GM12892 (cell line): ENCODE data around the gene TOMM40L. TPM values are rescaled to one million over a fixed set of nuclear protein-coding genes. Genes with fewer than 3 reads are reported as not detected.

Source experiments
- DNase-seq: peaks from one replicate; pipeline ENCODE4 v3.0.0; 2011; ENCODE audit not compliant: insufficient read length
- FAIRE-seq: peaks from 2 replicates; lab custom pipeline; 2011; peaks lifted over from hg19 to GRCh38; lab: Jason Lieb, UNC
- POLR2A ChIP-seq: IDR thresholded peaks from 2 replicates; pipeline ENCODE4 v1.6.1; 2011; ENCODE audit warnings: low read depth, low read length, control low read depth
- POLR2AphosphoS5 ChIP-seq: IDR thresholded peaks from 2 replicates; pipeline ENCODE4 v1.6.1; 2011; ENCODE audit warnings: low read depth, low read length, control low read depth
- TAF1 ChIP-seq: IDR thresholded peaks from 2 replicates; pipeline ENCODE4 v1.6.1; 2011; ENCODE audit warnings: low read depth, mild to moderate bottlenecking, control low read depth, low read length, borderline replicate concordance
- polyA plus RNA-seq: library from polyadenylated mRNA; unstranded; fragments of >200 nt; gene quantifications from one replicate; pipeline ENCODE4 v1.2.1, GENCODE V29; 2012; ENCODE audit warnings: missing spikeins, inconsistent platforms; ENCODE audit not compliant: missing spikeins

The TOMM40L gene
- polyA plus RNA-seq = 10.1 TPM

- DNase-seq (peak; percentile 85), FAIRE-seq (peak; percentile 95)
- TF ChIP-seq TAF1 (peak; percentile 64; the same call in 1 of the 2 replicates), POLR2AphosphoS5 (no peak), POLR2A (0 out of 2 replicates have a peak, but pooled peaks have one; percentile 40)
These were observed at the start of gene TOMM40L for GRCh38 chr1:161225534-161226319. TOMM40L (plus strand) TSS chr1:161226060; CDS start chr1:161226490, 430 bp downstream.

- no peak for FAIRE-seq
- TF ChIP-seq POLR2A (no peak), TAF1 (no peak), POLR2AphosphoS5 (no peak)
- no peak for DNase-seq
These were observed 49.3 kb upstream of the TOMM40L start for GRCh38 chr1:161176468-161177111.

DNA sequence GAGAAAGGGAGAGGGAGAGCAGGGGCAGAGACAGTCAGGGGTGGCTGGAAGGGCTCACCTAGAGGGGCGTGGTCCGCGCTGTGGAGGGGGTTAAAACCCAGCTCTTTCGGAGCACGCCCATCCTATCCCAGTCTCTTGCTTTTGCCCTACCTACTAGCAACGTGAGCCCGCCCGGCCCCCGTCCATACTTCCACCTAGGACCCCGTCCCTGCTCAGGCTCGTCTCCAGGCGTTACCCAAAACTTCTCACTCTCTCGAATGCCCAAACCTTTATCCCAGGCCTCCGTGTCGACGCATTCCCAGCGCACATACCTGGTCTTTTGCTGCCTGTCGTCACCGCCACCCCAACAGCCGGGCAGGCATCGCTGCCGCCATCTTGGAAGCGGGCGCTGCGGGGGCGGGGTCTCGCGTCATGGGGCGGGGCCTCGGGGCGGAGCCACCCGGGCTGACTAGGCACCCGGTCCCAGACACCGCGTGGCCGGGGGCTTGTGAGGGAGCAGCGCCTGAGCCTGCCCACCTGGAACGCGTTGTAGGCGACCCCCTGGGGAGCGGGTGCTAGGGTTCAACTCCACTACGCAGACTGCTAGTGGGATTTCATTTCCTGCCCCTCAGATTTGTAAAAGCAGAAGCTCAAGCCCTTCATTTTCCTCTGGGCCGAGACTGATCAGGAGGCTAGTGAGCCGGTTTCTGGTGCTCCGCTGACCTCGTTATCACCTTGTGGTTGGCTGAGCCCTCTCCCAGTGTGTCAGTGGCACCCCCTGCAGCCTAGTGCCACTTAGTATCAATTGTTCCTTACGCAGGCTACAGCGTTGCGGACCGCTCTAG lies 48.5 kb upstream of the TOMM40L start, which contains the start of gene B4GALT3:
Gene B4GALT3 (minus strand): TSS at position 396 of the 824 bp plus-strand sequence. CDS start 1,447 bp downstream, outside the sequence.
- peak; percentile 91 for TF ChIP-seq POLR2A
- TF ChIP-seq TAF1 = peak; percentile 86
- peak; percentile 88 for TF ChIP-seq POLR2AphosphoS5
- peak; percentile 98 for DNase-seq
- FAIRE-seq = peak; percentile 73

DNA sequence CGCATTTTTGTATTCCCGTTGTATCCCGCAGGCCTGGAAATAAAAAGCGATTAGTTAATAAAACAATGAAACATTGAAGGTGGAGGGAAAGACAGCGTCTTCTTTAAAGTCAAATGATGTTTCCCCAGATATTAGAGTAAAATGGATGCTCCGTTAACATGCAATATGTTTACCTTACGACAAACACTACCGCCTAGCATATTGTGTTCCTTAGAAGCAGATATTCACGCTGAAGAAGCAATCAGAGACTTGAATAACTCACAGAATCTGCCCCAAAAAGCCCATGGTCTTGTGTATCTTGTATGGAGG lies 48.0 kb upstream of the TOMM40L start:
- no peak for DNase-seq
- TF ChIP-seq POLR2A (no peak), POLR2AphosphoS5 (no peak), TAF1 (no peak)
- no peak for FAIRE-seq

DNA sequence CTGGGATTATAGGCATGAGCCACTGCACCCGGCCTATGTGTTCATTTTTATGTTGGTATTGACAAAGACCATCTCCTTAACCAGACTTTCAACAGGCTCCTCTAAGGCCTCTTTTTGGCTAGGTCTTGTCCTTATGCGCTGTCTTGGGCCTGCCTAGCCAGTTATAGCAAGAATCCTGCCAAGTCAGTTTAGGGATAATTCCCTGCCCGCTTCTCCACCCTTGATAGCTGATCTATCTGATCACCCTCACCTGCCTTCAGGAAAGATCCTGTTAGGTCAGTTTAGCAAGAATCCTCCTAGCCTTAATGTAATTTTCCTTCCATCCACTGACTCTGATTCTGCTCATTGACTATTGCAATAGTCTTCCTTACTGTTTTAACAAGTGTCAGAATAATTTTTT lies 46.2 kb upstream of the TOMM40L start:
- no peak for FAIRE-seq
- no peak for DNase-seq
- TF ChIP-seq POLR2A = no peak
- no peak for TF ChIP-seq POLR2AphosphoS5
- no peak for TF ChIP-seq TAF1

GRCh38 chr1:161180639-161181038 lies 45.2 kb upstream of the TOMM40L start:
- FAIRE-seq (no peak), DNase-seq (no peak)
- TF ChIP-seq POLR2AphosphoS5 (no peak), TAF1 (no peak), POLR2A (no peak)

DNA sequence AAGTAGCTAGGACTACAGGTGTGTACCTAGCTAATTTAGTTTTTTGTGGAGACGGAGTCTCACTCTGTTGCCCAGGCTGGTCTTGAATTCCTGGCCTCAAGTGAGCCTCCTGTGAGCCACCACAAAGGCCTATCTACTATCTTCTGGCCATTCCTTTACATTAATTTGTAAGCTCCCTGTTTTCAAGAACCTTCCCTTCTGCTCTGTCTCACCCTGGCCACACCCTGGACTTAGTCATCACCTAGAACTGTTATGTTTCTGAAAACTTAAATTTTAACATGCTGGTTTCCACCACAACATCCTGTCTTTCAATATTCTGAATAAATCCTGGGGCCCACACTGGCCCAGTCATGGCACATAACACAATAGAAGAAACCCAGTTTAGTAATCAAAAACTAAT lies 43.6 kb upstream of the TOMM40L start:
- DNase-seq (no peak), FAIRE-seq (no peak)
- TF ChIP-seq POLR2A (no peak), POLR2AphosphoS5 (no peak), TAF1 (no peak)

GRCh38 chr1:161185282-161185682 lies 40.6 kb upstream of the TOMM40L start:
- peak; percentile 68 for TF ChIP-seq POLR2AphosphoS5
- no peak for TF ChIP-seq TAF1
- 0 out of 2 replicates have a peak, but pooled peaks have one; percentile 21 for TF ChIP-seq POLR2A
- FAIRE-seq = peak; percentile 93
- peak; percentile 66 for DNase-seq

DNA sequence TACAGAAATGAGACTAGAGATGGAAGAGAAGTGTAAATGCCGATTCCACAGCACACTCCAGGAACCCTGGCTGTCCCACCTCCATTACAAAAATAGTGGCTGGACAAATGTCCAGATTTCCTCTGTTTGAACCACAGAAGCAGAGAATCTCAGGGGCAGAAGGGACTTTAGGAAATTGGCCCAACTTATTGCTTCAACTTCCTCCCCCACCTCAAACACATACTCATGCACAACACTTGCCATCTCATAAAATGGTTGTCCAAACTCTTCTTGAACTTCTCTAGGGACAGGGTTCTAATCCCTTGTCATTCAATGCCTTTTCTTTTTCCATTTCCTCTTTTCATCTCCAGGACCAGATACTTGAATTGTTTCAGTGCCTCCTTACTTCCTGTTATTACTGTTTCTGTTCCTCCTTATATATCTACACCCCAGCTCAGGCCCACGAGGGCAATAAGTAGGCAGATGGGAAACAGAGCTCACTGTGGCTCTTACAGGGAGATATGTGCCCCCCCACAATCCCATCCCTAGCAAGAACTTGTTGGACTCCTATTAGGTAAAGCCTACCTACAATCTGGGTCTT lies 40.0 kb upstream of the TOMM40L start:
- TF ChIP-seq POLR2AphosphoS5 = no peak
- 0 out of 2 replicates have a peak, but pooled peaks have one; percentile 15 for TF ChIP-seq POLR2A
- TF ChIP-seq TAF1 = no peak
- FAIRE-seq (no peak), DNase-seq (no peak)

DNA sequence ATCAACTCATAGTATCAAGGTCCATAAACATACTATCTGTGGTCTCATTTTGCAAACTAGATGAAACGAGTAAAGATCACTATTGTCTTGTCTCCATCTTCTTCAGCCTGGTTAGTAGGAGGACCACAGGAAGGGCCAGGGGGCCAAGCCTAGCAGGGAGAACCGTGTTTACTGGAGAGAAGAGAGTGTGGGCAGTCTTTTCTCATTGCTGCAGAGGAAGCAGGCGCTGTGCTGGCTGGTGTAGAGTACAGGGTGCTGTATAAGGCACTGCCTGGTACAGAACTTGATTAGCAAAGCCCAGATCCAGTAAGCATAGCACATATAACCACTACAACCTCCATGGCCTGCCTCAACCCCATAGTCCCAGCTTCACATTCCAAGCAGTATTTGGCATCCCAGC lies 38.5 kb upstream of the TOMM40L start:
- no peak for DNase-seq
- no peak for TF ChIP-seq TAF1
- TF ChIP-seq POLR2A = no peak
- TF ChIP-seq POLR2AphosphoS5 = no peak
- no peak for FAIRE-seq
